Measurements from ENCODE around the gene PPIL1.

PPIL1 gene

GRCh38 chr6:36884610-36885009 lies 10.0 kb upstream of the PPIL1 start:
- CTCF ChIA-PET, result interaction anchor here (0.8 to 3.5 kb wide), 22 partner anchors 10 to 309 kb away, joined by 3 to 88 read pairs (median 6); partner anchors contain the start of gene PPIL1
- POLR2A ChIA-PET, result no interaction called here

GRCh38 chr6:36875250-36875633 lies 639 bp upstream of the PPIL1 start:
- DNase-seq (ENCODE audit: extremely low spot score), result no peak
- ChIA-PET CTCF (interaction anchor here (0.7 to 6.0 kb wide), 13 partner anchors 9 to 450 kb away, joined by 3 to 88 read pairs (median 4); partner anchors contain the start of gene C6orf89), POLR2A (interaction anchor here (1.6 kb wide), 1 partner anchor 10 kb away, joined by 5 read pairs; the partner anchor contains the start of gene C6orf89)
- no peak for TF ChIP-seq CTCF (IDR thresholded peaks at IDR 0.05; ENCODE audit: control extremely low read depth, extremely low read depth, low read depth, missing control alignments)

More at GRCh38 chr6:36884610-36885009, 10.0 kb upstream of the PPIL1 start:
- no peak for TF ChIP-seq CTCF (IDR thresholded peaks at IDR 0.05; ENCODE audit: control extremely low read depth, extremely low read depth, low read depth, missing control alignments)
- no peak for DNase-seq (ENCODE audit: extremely low spot score)

DNA sequence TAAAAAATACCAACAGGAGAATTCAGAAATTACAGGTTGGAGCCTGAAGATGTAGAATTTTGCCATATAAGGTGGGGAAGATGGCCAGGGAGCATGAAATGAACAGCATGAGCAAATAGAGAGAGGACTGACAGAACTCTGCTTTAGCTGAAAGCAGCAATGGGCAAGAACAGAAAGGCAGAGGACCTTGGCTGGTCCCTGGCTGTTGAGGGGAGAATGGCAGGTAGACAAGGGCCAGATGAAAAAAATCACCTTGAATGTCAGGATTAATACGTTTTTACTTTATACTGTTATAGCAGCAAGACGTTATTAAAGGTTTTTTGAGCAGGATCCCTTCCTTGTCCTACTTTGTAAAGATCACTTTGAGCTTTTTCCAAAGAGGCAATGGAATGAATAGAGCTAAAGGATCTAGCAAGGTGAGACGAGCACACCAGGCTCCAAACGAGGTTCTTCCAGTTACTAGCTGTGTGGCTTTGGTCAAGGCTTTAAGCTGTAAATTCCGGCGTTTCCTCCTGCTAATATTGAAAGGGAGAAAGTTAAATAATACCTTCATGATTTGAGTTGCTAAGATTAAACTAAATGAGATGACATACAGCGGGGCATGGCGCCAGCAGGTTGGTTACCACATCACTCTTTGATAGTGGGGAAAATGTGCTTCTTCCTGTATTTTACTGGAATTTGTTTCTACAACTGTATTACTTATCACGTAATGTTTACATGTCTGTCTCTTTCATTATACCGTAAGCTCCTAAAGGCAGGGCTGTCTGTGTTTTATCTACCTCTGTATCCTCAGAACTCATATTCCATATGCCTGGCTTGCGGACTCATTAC lies 776 bp downstream of the PPIL1 start:
- CTCF ChIA-PET, result interaction anchor here (1.1 to 6.0 kb wide), 11 partner anchors 9 to 259 kb away, joined by 3 to 88 read pairs (median 5); partner anchors contain the start of gene C6orf89
- TF ChIP-seq CTCF (IDR thresholded peaks at IDR 0.05; ENCODE audit: control extremely low read depth, extremely low read depth, low read depth, missing control alignments), result no peak
- DNase-seq (ENCODE audit: extremely low spot score), result no peak
- POLR2A ChIA-PET, result interaction anchor here (0.6 to 1.6 kb wide), 2 partner anchors 12 to 412 kb away, joined by 3 to 5 read pairs; partner anchors contain the start of gene C6orf89

DNA sequence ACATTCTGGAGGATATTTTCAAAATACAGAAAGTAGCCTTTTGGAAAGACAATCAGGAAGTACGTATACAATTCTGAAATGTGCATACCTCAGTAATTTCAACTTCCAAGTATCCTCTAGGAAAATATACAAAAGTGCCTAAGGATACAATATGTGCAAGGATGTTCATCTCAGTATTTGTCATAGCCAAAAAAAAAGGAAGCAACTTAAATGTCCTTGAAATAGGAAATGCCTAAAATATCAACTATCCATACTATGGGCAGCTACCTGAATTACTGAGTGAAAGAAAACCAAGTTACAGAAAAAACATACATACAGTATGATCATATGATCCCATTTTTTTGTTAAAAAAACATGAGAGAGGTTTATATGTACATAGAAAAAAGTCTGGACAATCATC lies 1.5 kb downstream of the PPIL1 start:
- ChIA-PET POLR2A (interaction anchor here (0.6 kb wide), 1 partner anchor 413 kb away, joined by 3 read pairs; no protein-coding TSS in a partner anchor), CTCF (interaction anchor here (1.0 to 6.0 kb wide), 11 partner anchors 9 to 258 kb away, joined by 3 to 88 read pairs (median 5); partner anchors contain the start of gene C6orf89)
- no peak for TF ChIP-seq CTCF (IDR thresholded peaks at IDR 0.05; ENCODE audit: control extremely low read depth, extremely low read depth, low read depth, missing control alignments)
- DNase-seq (ENCODE audit: extremely low spot score), result no peak

DNA sequence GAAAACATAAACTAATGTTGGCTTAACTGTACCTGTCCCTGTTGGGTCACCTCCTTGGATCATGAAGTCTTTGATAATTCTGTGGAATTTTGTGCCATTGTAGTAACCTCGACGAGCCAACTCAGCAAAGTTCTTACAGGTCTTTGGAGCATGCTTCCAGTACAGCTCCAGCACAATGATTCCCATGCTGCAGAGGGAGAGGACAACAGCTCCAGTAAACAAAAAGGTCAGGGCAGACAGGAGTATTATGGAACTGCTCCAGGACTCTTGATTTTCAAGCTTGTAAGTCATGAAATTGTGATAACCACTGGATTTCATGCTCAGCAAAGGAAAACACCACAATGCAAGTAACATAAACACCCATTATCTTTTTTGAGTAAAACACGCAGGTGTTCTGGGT lies 2.9 kb downstream of the PPIL1 start:
- CTCF ChIA-PET, result interaction anchor here (0.9 to 6.0 kb wide), 6 partner anchors 11 to 146 kb away, joined by 3 to 88 read pairs (median 30); partner anchors contain the start of gene C6orf89
- no peak for TF ChIP-seq CTCF (IDR thresholded peaks at IDR 0.05; ENCODE audit: control extremely low read depth, extremely low read depth, low read depth, missing control alignments)
- POLR2A ChIA-PET, result no interaction called here
- no peak for DNase-seq (ENCODE audit: extremely low spot score)

GRCh38 chr6:36867471-36868224 lies 7.0 kb downstream of the PPIL1 start:
- TF ChIP-seq CTCF (IDR thresholded peaks at IDR 0.05; ENCODE audit: control extremely low read depth, extremely low read depth, low read depth, missing control alignments), result no peak
- ChIA-PET CTCF (interaction anchor here (0.9 to 10.3 kb wide), 4 partner anchors 12 to 150 kb away, joined by 3 to 87 read pairs (median 8); partner anchors contain the start of gene C6orf89), POLR2A (no interaction called here)
- DNase-seq (ENCODE audit: extremely low spot score), result no peak
